Fibroblast of pulmonary artery (primary cell): ENCODE results near the gene KMT5B.

ENCODE experiments used
- DNase-seq: peaks from one replicate; pipeline ENCODE4 v3.0.0-alpha.2; 2010; ENCODE audit warnings: low read depth
- H3K4me3 ChIP-seq: replicated peaks from 2 replicates; pipeline ENCODE4 v1.5.1; 2011; ENCODE audit warnings: low read depth, mild to moderate bottlenecking, control low read depth, low read length, moderate library complexity
- TF ChIP-seq, protein P1 (sequence below): IDR thresholded peaks from 2 replicates; pipeline ENCODE4 v1.5.1; 2011; ENCODE audit warnings: mild to moderate bottlenecking, control low read depth, low read length, inconsistent platforms; ENCODE audit errors: missing control alignments

The KMT5B gene

DNA sequence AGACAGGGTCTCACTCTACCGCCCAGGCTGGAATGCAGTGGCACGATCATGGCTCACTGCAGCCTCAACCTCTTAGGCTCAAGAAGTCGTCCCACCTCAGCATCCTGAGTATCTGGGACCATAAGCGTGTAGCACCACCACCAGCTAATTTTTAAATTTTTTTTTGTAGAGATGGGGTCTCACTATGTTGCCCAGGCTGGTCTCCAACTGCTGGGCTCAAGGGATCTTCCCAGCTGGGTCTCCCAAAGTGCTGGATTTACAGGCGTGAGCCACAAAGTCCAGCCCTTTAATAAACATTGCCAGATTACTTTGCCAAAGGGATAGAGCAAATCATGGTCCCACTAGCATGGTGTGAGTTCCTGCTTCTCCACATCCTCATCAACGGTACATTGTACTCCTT is 45.6 kb downstream of the KMT5B start:
- TF ChIP-seq, protein P1, sequence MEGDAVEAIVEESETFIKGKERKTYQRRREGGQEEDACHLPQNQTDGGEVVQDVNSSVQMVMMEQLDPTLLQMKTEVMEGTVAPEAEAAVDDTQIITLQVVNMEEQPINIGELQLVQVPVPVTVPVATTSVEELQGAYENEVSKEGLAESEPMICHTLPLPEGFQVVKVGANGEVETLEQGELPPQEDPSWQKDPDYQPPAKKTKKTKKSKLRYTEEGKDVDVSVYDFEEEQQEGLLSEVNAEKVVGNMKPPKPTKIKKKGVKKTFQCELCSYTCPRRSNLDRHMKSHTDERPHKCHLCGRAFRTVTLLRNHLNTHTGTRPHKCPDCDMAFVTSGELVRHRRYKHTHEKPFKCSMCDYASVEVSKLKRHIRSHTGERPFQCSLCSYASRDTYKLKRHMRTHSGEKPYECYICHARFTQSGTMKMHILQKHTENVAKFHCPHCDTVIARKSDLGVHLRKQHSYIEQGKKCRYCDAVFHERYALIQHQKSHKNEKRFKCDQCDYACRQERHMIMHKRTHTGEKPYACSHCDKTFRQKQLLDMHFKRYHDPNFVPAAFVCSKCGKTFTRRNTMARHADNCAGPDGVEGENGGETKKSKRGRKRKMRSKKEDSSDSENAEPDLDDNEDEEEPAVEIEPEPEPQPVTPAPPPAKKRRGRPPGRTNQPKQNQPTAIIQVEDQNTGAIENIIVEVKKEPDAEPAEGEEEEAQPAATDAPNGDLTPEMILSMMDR = no peak
- DNase-seq = no peak

DNA sequence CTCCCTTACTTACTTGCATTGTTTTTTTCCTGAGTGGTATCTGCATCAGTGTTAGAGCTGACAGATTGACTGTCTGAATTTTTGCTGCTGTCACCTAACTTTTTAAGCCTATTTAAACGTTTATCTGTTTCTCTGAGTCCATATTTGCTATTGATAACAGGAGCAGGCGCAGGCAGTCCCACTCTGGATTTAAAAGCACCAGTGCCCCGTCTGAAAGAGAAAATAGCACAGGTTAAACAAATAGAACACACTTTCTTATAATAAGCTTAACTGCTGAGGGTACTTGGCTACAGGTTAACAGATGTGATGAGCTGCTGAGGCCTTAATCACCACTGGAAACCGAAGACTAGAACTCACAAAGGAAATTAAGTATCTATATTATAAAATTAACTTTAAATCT is 46.1 kb downstream of the KMT5B start:
- TF ChIP-seq, protein P1 = no peak
- no peak for DNase-seq
- H3K4me3 ChIP-seq = no peak overlapping the region

More for the DNA sequence above, 45.6 kb downstream of the KMT5B start:
- no peak overlapping the region for H3K4me3 ChIP-seq

DNA sequence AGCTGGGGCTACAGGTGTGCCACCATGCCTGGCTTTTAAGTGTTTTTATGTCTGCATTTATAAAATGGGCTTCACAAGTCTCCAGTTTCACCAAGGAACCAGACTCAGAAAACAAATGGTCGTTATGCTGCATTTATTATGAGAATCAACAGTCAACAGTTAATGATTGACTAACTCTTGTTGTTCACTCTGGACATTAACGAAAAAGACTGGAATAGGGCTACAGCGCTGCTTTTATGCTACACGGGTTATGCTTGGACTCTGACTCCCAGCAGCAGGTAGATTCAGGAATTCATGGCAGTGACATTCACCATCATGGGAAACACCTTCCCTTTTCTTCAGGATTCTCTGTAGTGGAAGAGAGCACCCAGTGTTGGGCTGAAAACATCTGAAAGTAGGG is 47.5 kb downstream of the KMT5B start:
- no peak overlapping the region for H3K4me3 ChIP-seq
- no peak for DNase-seq

DNA sequence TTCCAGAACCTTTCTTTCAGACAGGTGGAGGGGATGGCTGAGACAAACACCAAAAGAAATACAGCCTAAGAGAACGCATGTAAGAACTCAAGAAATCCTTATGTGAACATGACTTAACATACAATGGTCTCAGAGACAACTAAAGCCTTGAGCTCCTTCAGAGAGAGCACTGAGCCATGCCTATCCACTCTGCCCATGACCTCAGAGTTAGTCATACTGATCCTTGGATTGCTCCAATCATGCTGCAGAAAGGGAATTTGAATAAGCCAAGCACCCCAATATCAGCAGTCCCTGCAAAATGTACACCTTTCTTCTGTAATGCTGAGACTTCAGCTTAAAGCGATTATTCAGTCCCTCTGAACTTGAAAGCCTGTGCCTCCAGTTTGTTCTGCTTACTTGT is 48.7 kb downstream of the KMT5B start:
- DNase-seq = peak; percentile 21
- TF ChIP-seq, protein P1 = no peak

More for the DNA sequence above, 47.5 kb downstream of the KMT5B start:
- TF ChIP-seq, protein P1 = no peak

DNA sequence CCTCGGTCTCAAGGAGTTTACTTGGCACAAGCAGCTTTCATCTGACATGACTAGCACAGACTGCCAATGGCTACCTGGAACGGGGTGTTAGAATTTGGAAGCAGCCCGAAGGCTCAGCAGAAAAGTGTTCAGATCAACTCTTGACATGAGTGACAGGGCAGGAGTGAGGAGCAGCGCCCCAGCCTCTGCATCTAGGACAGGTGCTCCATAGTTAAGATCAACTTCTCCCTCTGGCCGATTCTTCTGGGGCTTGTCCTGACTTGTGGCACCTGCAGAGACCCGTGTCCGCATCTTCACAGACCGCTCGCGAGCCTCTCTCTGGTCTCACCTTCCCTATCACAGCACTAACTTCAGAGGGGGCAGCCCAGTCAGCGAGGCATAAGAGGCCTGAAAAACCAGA is 49.4 kb downstream of the KMT5B start:
- TF ChIP-seq, protein P1 = no peak

More for the DNA sequence above, 48.7 kb downstream of the KMT5B start:
- H3K4me3 ChIP-seq = no peak overlapping the region

DNA sequence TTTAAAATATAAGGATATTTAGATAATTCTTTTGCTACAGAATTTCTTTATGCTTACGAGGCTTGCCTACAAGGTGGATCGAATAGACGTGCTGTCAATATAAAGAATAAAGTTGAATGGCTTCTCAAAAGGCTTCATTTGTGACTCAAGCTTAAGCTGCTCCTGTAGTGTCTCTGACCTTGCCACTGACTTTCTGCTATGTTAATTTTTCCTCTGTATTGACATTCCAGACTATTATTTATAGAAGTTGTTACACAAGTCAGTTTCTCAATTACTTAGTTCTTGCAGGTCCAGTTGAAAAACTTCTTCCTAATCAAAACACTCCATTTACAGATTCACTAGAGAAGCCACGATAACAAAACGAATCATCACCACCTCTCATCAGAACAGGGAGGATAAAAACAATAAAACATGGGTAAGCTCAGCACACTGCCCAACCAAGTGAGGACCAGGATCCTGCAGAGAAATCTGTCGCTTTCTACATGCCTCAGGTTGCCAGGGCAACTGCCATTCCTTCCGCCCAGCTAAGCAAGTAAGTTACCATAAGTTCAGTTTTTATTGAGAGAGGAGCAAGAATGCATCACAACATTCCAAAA is 52.9 kb downstream of the KMT5B start:
- no peak for DNase-seq
- TF ChIP-seq, protein P1 = no peak
- H3K4me3 ChIP-seq = no peak overlapping the region

More for the DNA sequence above, 49.4 kb downstream of the KMT5B start:
- DNase-seq = no peak
- no peak overlapping the region for H3K4me3 ChIP-seq

DNA sequence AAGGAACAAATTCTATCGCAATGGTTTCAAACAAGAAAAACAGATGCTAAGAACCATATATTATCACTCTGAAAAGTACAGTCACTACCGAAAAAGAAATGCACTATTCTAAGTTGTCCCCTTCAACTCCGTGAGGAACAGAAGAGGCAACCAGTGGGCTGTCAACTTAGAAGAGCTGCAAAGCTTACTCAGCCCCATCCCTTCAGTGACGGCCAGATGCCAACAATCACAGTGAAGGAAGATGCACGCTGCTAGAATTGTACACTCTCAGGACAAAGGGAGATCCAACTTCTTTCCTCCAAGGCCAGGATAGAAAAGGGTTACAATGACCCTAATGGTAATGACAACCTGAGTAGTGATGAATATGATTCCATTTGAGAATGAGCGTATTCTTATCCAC is 53.4 kb downstream of the KMT5B start:
- TF ChIP-seq, protein P1 = no peak
- DNase-seq = no peak
- H3K4me3 ChIP-seq = no peak overlapping the region
